K562 (cell line): Measurements from ENCODE around the gene CSF2.

Source experiments
- GTF2F1 ChIP-seq: IDR thresholded peaks from 2 replicates; pipeline ENCODE4 v1.6.1; 2011; ENCODE audit warnings: low read depth, low read length, improper control_type of control experiment
- PML ChIP-seq: IDR thresholded peaks from 2 replicates; pipeline ENCODE4 v1.6.1; 2012; ENCODE audit warnings: low read length, inconsistent platforms
- POLR2AphosphoS5 ChIP-seq: IDR thresholded peaks from 2 replicates; pipeline ENCODE4 v1.6.1; 2011; ENCODE audit warnings: mild to moderate bottlenecking, low read depth, low read length, moderate library complexity; ENCODE audit not compliant: control insufficient read depth, insufficient read depth
- ZNF174 ChIP-seq: fragments of 250-450 bp; sonication (Bioruptor Pico); IDR thresholded peaks from 2 replicates; pipeline ENCODE4 v1.4.0; 2020; ENCODE audit warnings: mild to moderate bottlenecking

DNA sequence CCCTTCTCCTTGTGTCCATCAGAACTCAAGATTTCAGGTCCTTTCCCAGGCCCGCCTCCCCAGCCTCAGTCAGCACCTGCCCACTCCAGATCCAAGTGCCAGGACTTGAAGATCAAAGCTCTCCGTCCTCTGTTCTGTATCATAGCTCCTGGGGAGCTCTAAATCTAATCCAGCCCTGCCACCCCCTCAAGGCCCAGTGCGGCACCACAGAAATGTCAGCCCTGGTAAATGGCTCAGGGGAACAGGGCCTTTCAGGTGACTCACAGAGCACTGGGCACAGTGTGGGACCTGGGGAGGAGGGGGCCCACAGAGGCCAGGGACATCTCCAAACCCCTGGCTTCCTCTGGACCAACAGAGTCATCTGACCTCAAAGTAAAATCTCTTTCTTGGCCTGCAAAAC is 6.0 kb downstream of the CSF2 start:
- TF ChIP-seq GTF2F1 = no peak
- TF ChIP-seq PML = no peak
- no peak for TF ChIP-seq POLR2AphosphoS5
- no peak for TF ChIP-seq ZNF174 (CRISPR knock-in tag)
